Erythroblast (primary cell): ENCODE data around the gene HEXIM2.

Experiments used
- GATA1 ChIP-seq: IDR thresholded peaks from 2 replicates; pipeline ENCODE4 v1.6.1; 2011; ENCODE audit warnings: low read depth, mild to moderate bottlenecking, control low read depth, low read length, moderate library complexity
- POLR2A ChIP-seq: IDR thresholded peaks from 2 replicates; pipeline ENCODE4 v1.6.1; 2011; ENCODE audit warnings: mild to moderate bottlenecking, low read length

DNA sequence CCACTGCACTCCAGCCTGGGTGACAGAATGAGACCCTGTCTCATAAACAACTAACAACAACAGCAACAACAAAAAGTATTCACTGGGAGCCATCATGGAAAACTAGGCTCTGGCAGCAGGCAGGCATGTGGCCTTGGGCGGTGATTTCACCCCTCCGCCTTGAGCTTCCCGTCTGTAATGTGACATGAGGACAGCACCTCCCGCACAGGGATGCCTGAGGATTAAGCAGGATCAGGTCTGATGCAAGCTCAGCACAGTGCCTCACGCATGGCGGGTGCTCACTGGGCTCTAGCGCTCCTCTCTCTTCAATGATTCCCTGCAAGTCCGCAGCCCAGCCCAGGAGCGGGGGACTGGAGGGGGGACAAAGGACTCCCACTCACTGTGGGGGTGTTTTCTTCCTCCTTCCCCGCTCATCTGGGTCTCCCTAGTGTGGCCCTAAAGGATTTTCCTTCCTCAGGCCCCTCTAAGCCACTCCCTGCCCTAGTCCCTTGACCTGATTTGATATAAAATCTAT is 32.2 kb upstream of the HEXIM2 start:
- TF ChIP-seq POLR2A (no peak), GATA1 (no peak)
